Measurements from ENCODE around the gene TSPAN15.
A peak's percentile ranks its signal among the peaks of the same experiment; 100 is the strongest.

TSPAN15 gene

GRCh38 chr10:69425511-69426298 lies 25.6 kb upstream of the TSPAN15 start:
- Histone ChIP-seq H3K4me3 (ENCODE audit: low read depth, low read length) (no peak overlapping the region), H3K27me3 (ENCODE audit: control insufficient read depth, insufficient read depth, low read length) (no peaks in the 10 kb centered on the region), H3K36me3 (ENCODE audit: control insufficient read depth, insufficient read depth, low read length) (no peaks in the 10 kb centered on the region), H3K27ac (no peak overlapping the region), H3K4me1 (no peaks in the 10 kb centered on the region), H3K9ac (no peak overlapping the region), H3K79me2 (no peaks in the 10 kb centered on the region), H3K9me3 (ENCODE audit: control insufficient read depth, low read length) (no peaks in the 10 kb centered on the region), H2AFZ (no peak overlapping the region), H3K4me2 (ENCODE audit: low read length) (no peak overlapping the region)
- no peak for TF ChIP-seq CTCF (IDR thresholded peaks at IDR 0.05)

- Histone ChIP-seq H3K36me3 (ENCODE audit: control insufficient read depth, insufficient read depth, low read length) (no peaks in the 10 kb centered on the region), H3K4me1 (no peaks in the 10 kb centered on the region), H3K27ac (no peak overlapping the region), H3K79me2 (no peaks in the 10 kb centered on the region), H3K9ac (no peak overlapping the region), H3K27me3 (ENCODE audit: control insufficient read depth, insufficient read depth, low read length) (no peaks in the 10 kb centered on the region), H3K4me2 (ENCODE audit: low read length) (no peak overlapping the region), H3K9me3 (ENCODE audit: control insufficient read depth, low read length) (no peaks in the 10 kb centered on the region), H3K4me3 (ENCODE audit: low read depth, low read length) (no peak overlapping the region), H2AFZ (no peak overlapping the region)
- TF ChIP-seq CTCF (IDR thresholded peaks at IDR 0.05): no peak
Measured at GRCh38 chr10:69426376-69426727, 24.9 kb upstream of the TSPAN15 start.

GRCh38 chr10:69428165-69428564 lies 23.1 kb upstream of the TSPAN15 start:
- no peak overlapping the region for H3K4me2 ChIP-seq (ENCODE audit: low read length)
- no peak for TF ChIP-seq CTCF (IDR thresholded peaks at IDR 0.05)

GRCh38 chr10:69434169-69434568 lies 17.1 kb upstream of the TSPAN15 start:
- Histone ChIP-seq H3K79me2 (no peaks in the 10 kb centered on the region), H3K9me3 (ENCODE audit: control insufficient read depth, low read length) (no peaks in the 10 kb centered on the region), H2AFZ (no peak overlapping the region), H3K27ac (no peak overlapping the region), H3K4me1 (peaks cover 8% of the 10 kb centered on the region), H3K9ac (no peak overlapping the region), H3K36me3 (ENCODE audit: control insufficient read depth, insufficient read depth, low read length) (no peaks in the 10 kb centered on the region), H3K27me3 (ENCODE audit: control insufficient read depth, insufficient read depth, low read length) (no peaks in the 10 kb centered on the region), H3K4me2 (ENCODE audit: low read length) (no peak overlapping the region), H3K4me3 (ENCODE audit: low read depth, low read length) (no peak overlapping the region)
- TF ChIP-seq CTCF (IDR thresholded peaks at IDR 0.05): no peak

More at GRCh38 chr10:69428165-69428564, 23.1 kb upstream of the TSPAN15 start:
- Histone ChIP-seq H3K27me3 (ENCODE audit: control insufficient read depth, insufficient read depth, low read length) (no peaks in the 10 kb centered on the region), H3K79me2 (no peaks in the 10 kb centered on the region), H3K9me3 (ENCODE audit: control insufficient read depth, low read length) (no peaks in the 10 kb centered on the region), H3K36me3 (ENCODE audit: control insufficient read depth, insufficient read depth, low read length) (no peaks in the 10 kb centered on the region), H3K9ac (no peak overlapping the region), H2AFZ (peak overlapping the region; percentile 28), H3K4me3 (ENCODE audit: low read depth, low read length) (no peak overlapping the region), H3K27ac (no peak overlapping the region), H3K4me1 (no peaks in the 10 kb centered on the region)

GRCh38 chr10:69434926-69435325 lies 16.3 kb upstream of the TSPAN15 start:
- Histone ChIP-seq H3K9ac (no peak overlapping the region), H3K27me3 (ENCODE audit: control insufficient read depth, insufficient read depth, low read length) (no peaks in the 10 kb centered on the region), H3K79me2 (no peaks in the 10 kb centered on the region), H3K4me2 (ENCODE audit: low read length) (no peak overlapping the region), H3K36me3 (ENCODE audit: control insufficient read depth, insufficient read depth, low read length) (no peaks in the 10 kb centered on the region), H3K4me1 (peaks cover 8% of the 10 kb centered on the region), H3K4me3 (ENCODE audit: low read depth, low read length) (no peak overlapping the region), H3K27ac (no peak overlapping the region), H2AFZ (no peak overlapping the region), H3K9me3 (ENCODE audit: control insufficient read depth, low read length) (no peaks in the 10 kb centered on the region)
- no peak for TF ChIP-seq CTCF (IDR thresholded peaks at IDR 0.05)

Measured in parathyroid adenoma (tissue), 2 donors.